ENCODE results near the gene C1QL4. TPM values are rescaled to one million over a fixed set of nuclear protein-coding genes. Genes with fewer than 3 reads are reported as not detected.
"Not testable (repeated sequence)": the region's sequence is repeated elsewhere in the genome, so short reads cannot be mapped to it uniquely, and the experiment has no call there.

The C1QL4 gene
- total RNA-seq, 1 donor from 2014 or later: not detected

DNA sequence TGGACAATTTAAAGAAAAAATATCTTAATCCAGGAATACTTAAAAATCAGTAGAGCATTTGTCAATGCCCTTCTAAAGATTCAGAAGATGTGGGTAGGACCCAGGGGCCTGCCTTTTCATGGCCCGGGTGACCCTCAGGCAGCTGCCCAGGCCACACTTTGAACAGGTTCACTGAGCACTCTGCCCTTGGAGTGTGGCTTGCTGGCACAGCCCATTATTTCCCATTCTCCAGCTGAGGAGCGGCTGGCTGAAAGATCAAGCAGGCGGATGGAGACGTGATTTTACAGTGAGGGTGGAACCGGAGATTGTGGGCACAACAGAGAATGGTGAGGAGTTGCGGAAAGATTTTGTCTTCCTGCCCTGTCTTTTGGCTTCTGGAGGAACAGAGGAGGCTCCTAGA, 49.1 kb downstream of the C1QL4 start:
- POLR2A ChIA-PET: no interaction called here
- peaks cover 32% of the 10 kb centered on the region for H3K27me3 Mint-ChIP-seq
- no peaks in the 10 kb centered on the region for H3K36me3 Mint-ChIP-seq (ENCODE audit: low read depth)
- no peak overlapping the region for H3K27ac Mint-ChIP-seq
- CTCF ChIA-PET: interaction anchor here (1.0 to 4.2 kb wide), 12 partner anchors 11 to 453 kb away, joined by 3 to 56 read pairs (median 7); partner anchors contain the start of genes C1QL4, DNAJC22 and TMBIM6
- no peaks in the 10 kb centered on the region for H3K9me3 Mint-ChIP-seq
- H3K4me1 Mint-ChIP-seq: no peaks in the 10 kb centered on the region
- H3K4me3 Mint-ChIP-seq: no peak overlapping the region
- TF ChIP-seq, protein P1, sequence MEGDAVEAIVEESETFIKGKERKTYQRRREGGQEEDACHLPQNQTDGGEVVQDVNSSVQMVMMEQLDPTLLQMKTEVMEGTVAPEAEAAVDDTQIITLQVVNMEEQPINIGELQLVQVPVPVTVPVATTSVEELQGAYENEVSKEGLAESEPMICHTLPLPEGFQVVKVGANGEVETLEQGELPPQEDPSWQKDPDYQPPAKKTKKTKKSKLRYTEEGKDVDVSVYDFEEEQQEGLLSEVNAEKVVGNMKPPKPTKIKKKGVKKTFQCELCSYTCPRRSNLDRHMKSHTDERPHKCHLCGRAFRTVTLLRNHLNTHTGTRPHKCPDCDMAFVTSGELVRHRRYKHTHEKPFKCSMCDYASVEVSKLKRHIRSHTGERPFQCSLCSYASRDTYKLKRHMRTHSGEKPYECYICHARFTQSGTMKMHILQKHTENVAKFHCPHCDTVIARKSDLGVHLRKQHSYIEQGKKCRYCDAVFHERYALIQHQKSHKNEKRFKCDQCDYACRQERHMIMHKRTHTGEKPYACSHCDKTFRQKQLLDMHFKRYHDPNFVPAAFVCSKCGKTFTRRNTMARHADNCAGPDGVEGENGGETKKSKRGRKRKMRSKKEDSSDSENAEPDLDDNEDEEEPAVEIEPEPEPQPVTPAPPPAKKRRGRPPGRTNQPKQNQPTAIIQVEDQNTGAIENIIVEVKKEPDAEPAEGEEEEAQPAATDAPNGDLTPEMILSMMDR (IDR thresholded peaks at IDR 0.05): no peak
- DNase-seq: no peak
- no peak for ATAC-seq (ENCODE audit: low read depth)
- intact Hi-C loops (cut with micrococcal nuclease): loop anchor here (1.0 to 2.0 kb wide), 7 partner anchors 8 to 293 kb away; partner anchors contain the start of gene C1QL4

DNA sequence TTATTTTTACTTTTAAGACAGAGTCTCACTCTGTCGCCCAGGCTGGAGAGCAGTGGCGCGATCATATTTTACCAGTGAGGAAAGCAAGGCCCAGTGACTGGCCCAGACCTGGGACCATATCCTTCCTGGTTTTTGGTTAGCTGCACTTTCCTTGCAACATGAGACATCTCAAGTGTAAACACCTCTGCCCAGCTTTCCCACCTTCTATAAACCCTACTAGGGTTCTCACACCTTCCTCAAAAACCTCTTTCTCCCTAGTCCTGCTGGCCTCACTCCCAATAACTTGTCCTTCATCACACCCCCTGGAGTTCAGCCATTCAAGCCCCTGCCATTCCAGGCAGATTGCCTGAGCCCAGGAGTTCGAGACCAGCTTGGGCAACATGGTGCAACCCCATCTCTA, 52.3 kb downstream of the C1QL4 start:
- POLR2A ChIA-PET: interaction anchor here (0.7 kb wide), 1 partner anchor 18 kb away, joined by 4 read pairs; no protein-coding TSS in a partner anchor
- H3K27ac Mint-ChIP-seq: no peak overlapping the region
- TF ChIP-seq, protein P1 (IDR thresholded peaks at IDR 0.05): no peak
- H3K4me3 Mint-ChIP-seq: no peak overlapping the region
- CTCF ChIA-PET: interaction anchor here (0.6 to 2.3 kb wide), 3 partner anchors 58 to 74 kb away, joined by 3 to 12 read pairs (median 4); no protein-coding TSS in a partner anchor
- H3K4me1 Mint-ChIP-seq: no peaks in the 10 kb centered on the region
- no peak for DNase-seq
- H3K9me3 Mint-ChIP-seq: no peaks in the 10 kb centered on the region
- H3K27me3 Mint-ChIP-seq: peaks cover 31% of the 10 kb centered on the region
- intact Hi-C loops (cut with micrococcal nuclease): no loop called here
- ATAC-seq (ENCODE audit: low read depth): no peak
- H3K36me3 Mint-ChIP-seq (ENCODE audit: low read depth): no peaks in the 10 kb centered on the region

DNA sequence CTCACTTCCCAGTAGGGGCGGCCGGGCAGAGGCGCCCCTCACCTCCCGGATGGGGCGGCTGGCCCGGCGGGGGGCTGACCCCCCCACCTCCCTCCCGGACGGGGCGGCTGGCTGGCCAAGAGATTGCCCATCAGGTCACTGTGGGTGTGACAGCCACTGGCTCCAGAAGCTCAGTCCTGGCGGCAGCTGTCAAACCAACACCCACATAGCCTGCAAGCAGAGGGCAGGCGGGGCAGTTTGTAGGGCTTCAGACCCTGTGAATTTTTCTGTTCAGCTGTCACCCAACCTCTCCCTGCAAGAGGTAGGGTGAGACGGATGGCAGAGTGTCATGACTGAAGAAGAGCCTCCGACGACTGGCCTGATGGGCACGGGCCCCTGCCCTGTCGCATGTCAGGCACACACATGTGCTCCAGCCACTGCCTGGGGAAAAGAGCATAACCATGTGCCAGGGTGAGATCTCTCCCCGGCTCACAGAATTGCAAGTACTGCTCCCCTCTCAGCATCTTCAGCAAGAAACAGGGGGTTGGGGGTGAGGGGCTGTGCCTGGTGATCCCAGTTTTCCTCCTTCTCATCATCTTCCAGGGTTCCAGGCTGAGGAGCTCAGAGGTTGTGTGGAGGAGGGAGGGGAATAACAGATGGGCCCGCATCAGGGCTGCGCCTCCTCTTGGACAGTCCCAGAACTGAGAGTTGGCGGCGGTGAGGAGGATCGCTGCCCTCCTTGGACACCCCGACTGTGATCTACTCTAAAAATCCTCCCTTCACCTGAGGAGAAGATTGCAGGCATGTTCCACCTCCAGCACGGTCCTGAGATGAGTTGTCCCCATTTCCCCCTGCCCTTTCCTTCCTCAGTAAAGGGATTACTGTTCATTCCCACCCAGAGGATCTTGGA, 53.2 kb downstream of the C1QL4 start:
- CTCF ChIA-PET: interaction anchor here (0.6 to 2.3 kb wide), 3 partner anchors 59 to 74 kb away, joined by 3 to 12 read pairs (median 4); no protein-coding TSS in a partner anchor
- Mint-ChIP-seq H3K4me1 (no peaks in the 10 kb centered on the region), H3K27me3 (peaks cover 27% of the 10 kb centered on the region), H3K36me3 (ENCODE audit: low read depth) (no peaks in the 10 kb centered on the region), H3K27ac (no peak overlapping the region), H3K4me3 (no peak overlapping the region), H3K9me3 (no peaks in the 10 kb centered on the region)
- TF ChIP-seq, protein P1 (IDR thresholded peaks at IDR 0.05): no peak
- ATAC-seq (ENCODE audit: low read depth) (no peak), DNase-seq (no peak)
- POLR2A ChIA-PET: no interaction called here
- intact Hi-C loops (cut with micrococcal nuclease): no loop called here

DNA sequence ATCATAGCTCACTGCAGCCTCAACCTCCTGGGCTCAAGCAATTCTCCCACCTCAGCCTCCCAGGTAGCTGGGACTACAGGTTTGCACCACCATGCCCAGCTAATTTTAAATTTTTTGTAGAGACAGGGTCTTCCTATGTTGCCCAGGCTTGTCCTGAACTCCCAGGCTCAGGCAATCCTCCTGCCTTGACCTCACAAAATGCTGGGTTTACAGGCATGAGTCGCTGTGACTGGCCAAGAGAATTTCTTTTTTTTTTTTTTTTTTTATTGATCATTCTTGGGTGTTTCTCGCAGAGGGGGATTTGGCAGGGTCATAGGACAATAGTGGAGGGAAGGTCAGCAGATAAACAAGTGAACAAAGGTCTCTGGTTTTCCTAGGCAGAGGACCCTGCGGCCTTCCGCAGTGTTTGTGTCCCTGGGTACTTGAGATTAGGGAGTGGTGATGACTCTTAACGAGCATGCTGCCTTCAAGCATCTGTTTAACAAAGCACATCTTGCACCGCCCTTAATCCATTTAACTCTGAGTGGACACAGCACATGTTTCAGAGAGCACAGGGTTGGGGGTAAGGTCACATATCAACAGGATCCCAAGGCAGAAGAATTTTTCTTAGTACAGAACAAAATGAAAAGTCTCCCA, 54.1 kb downstream of the C1QL4 start:
- CTCF ChIA-PET; POLR2A ChIA-PET; ATAC-seq (ENCODE audit: low read depth); H3K4me1 Mint-ChIP-seq; H3K36me3 Mint-ChIP-seq (ENCODE audit: low read depth); DNase-seq; intact Hi-C loops (cut with micrococcal nuclease); H3K4me3 Mint-ChIP-seq; H3K27ac Mint-ChIP-seq; H3K9me3 Mint-ChIP-seq: not testable (repeated sequence)
- H3K27me3 Mint-ChIP-seq: peaks cover 18% of the 10 kb centered on the region

Other genes starting within 250 kb of the C1QL4 start
- gene DHH, start 242.4 kb downstream of the C1QL4 start, total RNA-seq: 0.09 TPM in 1 of 2 replicates, not detected in the other
- 64.2 and 79.9 TPM in 2 replicates for gene LMBR1L, start 226.3 kb downstream of the C1QL4 start, total RNA-seq
- 916 and 951 TPM in 2 replicates for gene TUBA1B, start 205.8 kb downstream of the C1QL4 start, total RNA-seq
- gene TUBA1A, start 148.1 kb downstream of the C1QL4 start, total RNA-seq: 114 and 115 TPM in 2 replicates
- gene TUBA1C, start 72.1 kb downstream of the C1QL4 start, total RNA-seq: 141 and 142 TPM in 2 replicates
- not detected in 2 replicates for gene PRPH, start 42.0 kb downstream of the C1QL4 start, total RNA-seq
- 2.0 and 3.1 TPM in 2 replicates for gene TROAP, start 13.9 kb downstream of the C1QL4 start, total RNA-seq
- gene DNAJC22, start 9.7 kb upstream of the C1QL4 start, total RNA-seq: not detected in 2 replicates
- gene SPATS2, start 30.3 kb upstream of the C1QL4 start, total RNA-seq: 18.9 and 22.2 TPM in 2 replicates
- gene KCNH3, start 201.8 kb upstream of the C1QL4 start, total RNA-seq: 0.27 and 0.44 TPM in 2 replicates
- gene MCRS1, start 231.0 kb upstream of the C1QL4 start, total RNA-seq: 82.2 and 84.2 TPM in 2 replicates

All from activated B cell treated with CpG ODN at 0.5 μM for 24 hours (primary cell).